Measurements from ENCODE around the gene OR4C46.
"Not testable (repeated sequence)": the region's sequence is repeated elsewhere in the genome, so short reads cannot be mapped to it uniquely, and the experiment has no call there.

The OR4C46 gene

DNA sequence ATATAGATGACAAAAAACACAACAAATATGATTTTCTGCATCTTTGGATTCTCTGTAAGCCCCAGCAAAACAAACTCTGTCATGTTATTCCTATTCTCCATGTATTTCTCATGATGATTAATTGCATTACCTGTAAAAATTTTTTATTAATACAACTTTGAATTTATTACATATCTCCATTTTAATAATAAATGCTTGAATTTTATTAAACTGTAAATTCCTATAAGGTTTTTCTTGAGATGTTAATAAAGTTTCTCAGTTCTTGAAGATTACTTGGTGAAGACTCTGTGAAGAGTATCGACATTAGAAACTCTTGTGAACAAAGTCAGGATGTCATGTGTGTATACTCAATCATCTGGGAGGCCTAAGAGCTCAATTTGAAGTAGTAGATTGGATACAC is at the start of gene OR4C46:
Gene OR4C46, minus strand, starts transcription at position 101 of the 400 bp plus-strand sequence. Its CDS starts 0 bp downstream, at position 101.
- DNase-seq (ENCODE audit: low spot score), result no peak

DNA sequence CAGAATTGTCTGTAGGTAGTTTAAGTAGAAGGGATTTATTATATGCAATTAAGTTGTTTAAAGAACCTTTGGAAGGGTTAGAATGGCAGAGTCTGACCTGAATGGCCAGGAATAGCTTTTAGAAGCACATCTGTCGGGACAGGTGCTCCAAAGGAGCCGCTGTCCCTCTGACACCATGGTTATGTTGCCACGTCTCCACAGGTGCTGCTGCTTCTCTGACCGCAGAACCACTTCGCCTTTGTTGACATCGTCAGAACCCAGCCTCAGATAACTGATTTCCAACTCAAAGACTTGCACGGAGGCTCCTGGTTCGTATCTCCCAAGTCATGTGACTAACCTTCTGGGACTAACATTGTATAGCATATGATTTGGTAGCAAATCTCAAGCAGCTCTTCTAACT is 41.8 kb upstream of the OR4C46 start:
- not testable (repeated sequence) for DNase-seq (ENCODE audit: low spot score)

DNA sequence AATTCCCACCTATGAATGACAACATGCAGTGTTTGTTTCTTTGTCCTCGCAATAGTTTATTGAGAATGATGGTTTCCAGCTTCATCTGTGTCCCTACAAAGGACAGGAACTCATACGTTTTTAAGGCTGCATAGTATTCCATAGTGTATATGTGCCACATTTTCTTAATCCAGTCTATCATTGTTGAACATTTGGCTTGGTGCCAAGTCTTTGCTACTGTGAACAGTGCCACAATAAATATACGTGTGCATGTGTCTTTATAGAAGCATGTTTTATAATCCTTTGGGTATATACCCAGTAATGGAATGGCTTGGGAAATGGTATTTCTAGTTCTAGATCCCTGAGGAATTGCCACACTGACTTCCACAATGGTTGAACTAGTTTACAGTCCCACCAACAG is 42.4 kb downstream of the OR4C46 start:
- not testable (repeated sequence) for DNase-seq (ENCODE audit: low spot score)

DNA sequence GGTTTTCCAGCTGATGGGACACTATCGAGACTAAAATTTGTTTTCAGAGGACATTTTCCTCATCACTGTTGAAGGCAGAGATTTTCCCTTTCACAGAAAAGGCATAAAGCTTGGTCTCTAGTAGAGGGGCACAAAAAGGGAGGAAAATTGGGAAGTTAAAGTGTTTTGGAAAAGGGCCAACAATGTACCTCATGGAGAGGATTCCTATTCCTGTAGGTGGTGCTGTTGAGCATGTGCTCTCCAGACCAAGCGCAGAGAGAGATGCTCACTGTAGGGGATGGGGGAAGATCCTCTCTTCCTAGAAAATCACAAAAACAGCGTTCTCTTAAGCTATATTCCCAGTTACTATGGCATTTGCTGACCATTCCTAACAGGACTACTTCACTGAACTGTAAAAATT is 44.9 kb downstream of the OR4C46 start:
- DNase-seq (ENCODE audit: low spot score), result no peak

DNA sequence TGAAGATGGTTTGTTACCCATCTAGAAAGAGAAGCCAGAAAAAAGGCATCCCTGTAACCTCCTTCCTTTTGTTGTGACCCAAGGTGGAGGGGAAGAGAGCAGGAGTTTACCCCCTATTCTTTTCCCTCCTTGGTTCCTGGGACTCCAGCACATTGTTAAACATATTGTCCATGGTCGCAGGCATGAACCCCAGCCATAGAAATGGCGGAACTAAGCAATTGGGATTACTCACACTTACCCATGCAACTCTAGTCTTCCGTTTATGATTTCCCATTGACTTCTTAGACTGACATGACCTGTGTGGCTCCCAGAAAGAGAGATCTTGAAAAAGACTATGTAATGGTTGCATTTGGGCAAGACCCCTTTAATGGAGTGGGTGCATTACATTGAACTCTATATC is 45.4 kb downstream of the OR4C46 start:
- DNase-seq (ENCODE audit: low spot score), result no peak
